NCI-H2227 treated with DMSO at 0.1 percent for 48 hours (cell line): ENCODE measurements around the gene BNC2.

Source experiments
- DNase-seq: peaks from one replicate; lab custom pipeline; 2025; lab: John Stamatoyannopoulos, UW

The BNC2 gene

DNA sequence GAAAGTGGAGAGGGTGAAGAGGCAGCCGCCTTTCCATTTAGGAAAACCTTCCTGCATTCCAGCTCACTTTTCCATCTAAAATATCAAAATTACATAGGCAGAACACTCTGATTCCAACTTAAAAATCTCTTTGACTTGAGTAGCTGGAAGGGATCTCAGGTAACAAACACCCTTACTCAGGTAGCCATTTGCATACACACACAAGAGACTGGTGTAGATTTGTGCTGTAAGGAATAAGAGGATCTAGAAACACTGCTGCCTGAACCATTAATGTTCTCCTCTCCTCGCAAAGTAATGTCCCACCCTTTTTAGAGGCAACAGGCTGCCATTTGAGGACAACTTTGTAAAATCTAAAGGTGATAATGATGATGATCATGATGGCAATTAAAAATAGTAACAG, 53.5 kb downstream of the BNC2 start:
- DNase-seq, result no peak

- no peak for DNase-seq
These were observed 54.5 kb downstream of the BNC2 start for GRCh38 chr9:16816011-16816410.

DNA sequence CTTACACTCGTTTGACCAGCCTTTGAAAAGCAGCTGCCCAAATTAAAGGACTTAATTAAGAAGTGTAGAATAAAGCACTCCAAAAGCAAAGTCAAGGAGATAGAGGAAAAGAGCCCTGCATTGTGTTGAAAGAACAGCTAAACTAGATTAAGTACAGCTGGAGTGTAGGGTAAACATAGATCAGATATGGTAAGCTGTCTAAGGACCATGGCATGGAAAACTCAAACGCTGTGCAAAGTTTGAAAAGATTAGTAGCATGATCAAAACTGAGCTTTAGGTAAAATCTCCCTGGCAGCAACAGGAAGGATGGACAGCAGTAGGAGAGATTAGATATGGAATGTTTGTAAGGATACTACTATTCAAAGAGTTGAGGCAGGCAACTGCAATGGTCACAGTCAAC, 55.4 kb downstream of the BNC2 start:
- no peak for DNase-seq

DNA sequence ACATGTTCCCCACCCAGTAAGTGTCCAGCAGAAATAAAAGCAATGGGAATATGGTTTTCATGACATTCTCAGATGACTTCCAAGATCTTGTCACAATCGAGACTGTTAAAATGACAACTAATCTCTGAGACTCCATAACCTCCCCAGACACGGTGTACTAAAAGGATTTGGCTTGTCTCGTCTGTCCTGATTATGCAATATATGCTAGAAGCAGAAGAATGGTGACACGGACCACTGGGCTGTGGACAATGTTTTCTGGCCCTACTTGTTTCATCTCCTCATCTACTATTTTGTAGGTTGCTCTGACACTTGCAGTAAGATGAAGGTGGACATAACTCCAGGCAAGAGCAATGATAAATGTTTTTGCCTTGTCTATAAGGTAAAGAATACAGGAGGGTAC, 56.6 kb downstream of the BNC2 start:
- DNase-seq, result no peak

GRCh38 chr9:16811987-16812685, 58.3 kb downstream of the BNC2 start:
- DNase-seq, result no peak

GRCh38 chr9:16809912-16810610, 60.4 kb downstream of the BNC2 start:
- no peak for DNase-seq

- DNase-seq, result no peak
These were observed 63.8 kb downstream of the BNC2 start for GRCh38 chr9:16806674-16807073.

GRCh38 chr9:16803648-16804047, 66.8 kb downstream of the BNC2 start:
- DNase-seq, result no peak

DNA sequence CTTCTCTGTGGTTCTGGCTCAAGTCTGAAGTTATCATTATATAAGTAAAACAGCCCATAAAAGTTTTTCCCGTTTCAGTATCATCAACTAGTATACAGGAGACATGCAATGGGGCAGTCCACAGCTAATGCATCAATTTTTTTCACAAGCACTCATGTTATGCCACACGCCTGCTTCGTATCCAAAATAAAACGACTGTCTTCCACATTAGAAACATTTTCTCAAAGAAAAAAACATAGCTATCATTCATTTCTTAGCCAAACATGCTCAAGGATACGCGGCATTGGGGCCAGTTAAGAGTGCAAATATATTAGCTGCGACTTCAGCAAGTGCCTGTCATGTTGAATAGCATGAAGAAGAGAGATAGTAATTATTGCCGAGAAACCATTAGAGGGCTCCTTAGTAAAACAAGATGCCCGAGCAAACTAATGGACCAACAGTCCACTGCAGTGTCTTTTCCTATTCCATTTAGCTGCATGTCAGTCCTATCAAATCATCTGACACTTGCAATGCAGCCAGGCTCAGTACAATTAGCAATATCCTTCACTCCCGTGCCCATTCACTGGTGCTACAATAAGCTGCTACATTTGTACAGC, 68.5 kb downstream of the BNC2 start:
- DNase-seq, result no peak

DNA sequence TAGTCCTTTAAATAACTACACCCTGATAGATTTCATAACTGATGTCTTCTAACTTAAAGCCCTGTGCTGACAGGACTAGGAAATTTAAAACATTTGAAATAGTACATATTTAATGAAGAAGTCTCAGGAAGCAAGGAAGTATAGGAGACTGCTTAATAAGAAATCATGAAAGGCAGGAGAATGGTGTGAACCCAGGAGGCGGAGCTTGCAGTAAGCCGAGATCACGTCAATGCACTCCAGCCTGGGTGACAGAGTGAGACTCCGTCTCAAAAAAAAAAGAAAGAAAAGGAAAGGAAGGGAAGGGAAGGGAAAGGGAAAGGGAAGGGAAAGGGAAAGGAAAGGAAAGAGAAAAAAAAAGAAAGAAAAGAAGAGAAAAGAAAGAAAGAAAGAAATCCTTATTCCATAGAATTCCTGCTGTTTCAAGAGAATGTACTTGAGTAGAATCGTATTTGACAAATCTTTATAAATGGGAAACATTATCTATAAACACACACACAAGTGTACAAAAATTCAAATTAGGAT, 74.1 kb downstream of the BNC2 start:
- DNase-seq, result no peak

GRCh38 chr9:16794871-16795639, 75.4 kb downstream of the BNC2 start:
- no peak for DNase-seq

DNA sequence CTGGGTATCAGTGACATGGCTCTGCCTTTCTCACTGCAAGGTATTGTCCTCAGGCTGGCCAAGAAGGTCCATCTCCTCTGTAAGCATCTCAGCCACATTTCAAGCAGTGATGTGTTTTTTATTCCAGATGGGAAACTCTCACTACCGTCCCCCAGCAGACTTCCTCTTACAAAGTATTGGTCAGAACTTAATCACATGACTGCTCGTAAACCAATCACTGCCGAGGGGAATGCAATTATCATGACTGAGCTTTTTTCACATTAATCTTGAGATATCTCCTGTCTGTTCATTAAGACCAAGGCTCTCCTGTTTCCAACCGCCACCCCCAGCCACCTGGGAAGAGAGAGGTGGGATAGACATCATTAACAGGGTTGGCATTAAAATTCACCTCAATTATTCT, 76.4 kb downstream of the BNC2 start:
- DNase-seq, result no peak

DNA sequence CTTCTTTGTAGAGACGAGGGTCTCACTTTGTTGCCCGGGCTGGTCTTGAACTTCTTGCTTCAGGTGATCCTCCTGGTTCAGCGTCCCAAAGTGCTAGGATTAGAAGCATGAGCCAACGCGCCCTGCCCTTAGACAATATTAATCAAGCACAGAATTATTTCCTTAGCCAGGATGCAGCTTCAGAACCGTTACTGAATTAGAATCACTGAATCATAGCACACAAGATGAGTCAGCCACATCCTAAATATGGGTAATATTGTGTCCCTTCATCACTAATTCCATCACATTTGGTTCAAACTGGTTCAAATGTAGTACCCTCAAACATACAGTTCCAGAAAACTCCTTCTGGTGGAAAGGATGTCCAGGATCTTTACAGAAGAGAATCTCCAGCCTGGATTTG, 82.7 kb downstream of the BNC2 start:
- no peak for DNase-seq

GRCh38 chr9:16784002-16784401, 86.5 kb downstream of the BNC2 start:
- DNase-seq, result no peak

DNA sequence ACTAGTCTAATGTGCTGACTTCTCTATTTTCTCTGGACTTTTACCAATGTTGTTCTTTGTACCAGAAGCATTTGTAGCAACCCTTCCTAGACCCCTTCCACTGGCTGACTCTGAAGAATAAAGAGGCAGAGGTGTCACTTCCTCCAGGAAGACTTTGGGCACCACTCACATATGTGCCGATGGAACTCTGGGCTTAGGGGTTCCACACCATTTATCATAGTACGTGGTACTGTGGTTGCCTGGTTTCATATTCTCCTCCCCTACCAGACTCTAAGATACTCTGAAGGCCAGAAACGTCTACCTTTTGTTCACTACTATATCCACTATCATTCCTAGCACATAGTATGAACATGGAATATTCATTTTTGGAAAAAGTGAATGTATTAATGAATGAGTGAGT, 88.0 kb downstream of the BNC2 start:
- no peak for DNase-seq

DNA sequence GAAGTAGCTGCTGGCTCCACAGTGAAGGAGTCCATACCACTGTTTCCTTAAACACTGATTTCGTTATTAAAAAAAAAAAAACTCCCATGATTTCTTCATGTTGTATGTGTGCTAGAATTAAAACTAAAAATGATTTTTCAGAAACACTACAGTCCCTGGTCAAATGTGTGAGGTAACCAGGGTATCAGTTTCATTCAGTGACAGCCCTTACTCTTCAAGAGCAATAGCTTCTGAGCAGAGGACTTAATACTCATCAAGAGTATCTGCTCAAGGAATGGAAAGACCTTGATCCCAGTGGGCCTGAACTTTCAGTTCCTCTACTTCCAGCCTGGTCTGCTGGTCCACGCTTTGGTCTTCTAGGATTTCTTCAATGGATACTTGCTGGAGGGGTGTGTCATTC, 95.1 kb downstream of the BNC2 start:
- DNase-seq, result no peak

DNA sequence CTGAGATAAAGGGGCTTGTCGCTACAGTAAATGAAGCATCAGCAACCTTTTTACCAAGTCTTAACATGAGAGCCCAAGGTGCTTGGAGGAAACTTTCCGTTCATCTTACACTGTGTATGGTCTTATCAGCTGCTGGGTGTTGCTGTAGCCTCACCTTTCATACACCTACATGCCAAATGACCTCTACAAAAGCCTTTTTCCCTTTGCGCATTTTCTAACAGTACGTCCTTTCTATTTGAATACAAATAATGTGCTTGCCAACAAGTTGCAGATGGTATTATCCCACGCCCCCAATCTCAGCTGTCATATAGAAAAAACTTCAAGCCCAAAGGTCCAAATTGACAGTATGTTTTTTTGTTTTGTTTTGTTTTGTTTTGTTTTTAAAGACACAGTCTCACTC, 96.9 kb downstream of the BNC2 start:
- no peak for DNase-seq

DNA sequence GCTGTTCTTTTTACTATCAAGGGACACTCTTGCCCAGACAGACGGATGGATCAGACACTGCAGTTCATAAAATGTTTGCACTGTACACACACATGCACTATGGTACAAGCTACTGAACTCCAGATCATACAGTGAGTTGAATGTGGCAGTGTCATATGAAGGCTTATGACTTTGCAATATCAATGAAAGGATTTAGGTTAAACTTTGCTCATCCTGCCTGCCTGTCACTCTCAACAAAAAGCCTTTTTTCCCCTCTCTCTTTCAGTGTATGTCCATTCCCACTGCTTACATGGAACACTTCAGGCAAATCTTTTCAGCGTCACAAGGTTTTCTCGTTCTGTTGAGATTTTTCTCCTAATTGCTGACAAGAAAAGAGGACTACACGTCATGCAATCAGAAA, 97.4 kb downstream of the BNC2 start:
- no peak for DNase-seq

- no peak for DNase-seq
These were observed 99.1 kb downstream of the BNC2 start for GRCh38 chr9:16771356-16771755.

GRCh38 chr9:16769291-16769690, 101.2 kb downstream of the BNC2 start:
- DNase-seq, result no peak

- no peak for DNase-seq
These were observed 101.7 kb downstream of the BNC2 start for GRCh38 chr9:16768816-16769215.

DNA sequence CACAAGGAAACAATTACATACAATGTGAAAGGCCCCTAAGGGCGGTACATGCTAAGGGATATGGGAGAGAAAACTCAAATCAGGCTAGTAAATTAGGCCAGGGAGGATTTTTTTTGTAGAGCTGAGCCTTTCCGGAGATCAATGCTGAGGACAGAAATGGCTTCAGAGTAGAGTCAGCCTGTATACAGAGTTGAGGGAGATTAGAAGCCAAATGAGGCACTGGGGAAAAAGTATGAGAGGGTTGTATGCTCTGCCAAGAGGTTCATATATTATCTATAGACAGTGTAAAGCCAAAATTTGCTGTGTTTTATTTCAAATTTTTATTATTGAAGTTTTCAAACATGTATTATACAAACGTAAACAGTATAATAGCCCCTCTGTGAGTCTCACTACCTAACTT, 103.1 kb downstream of the BNC2 start:
- DNase-seq, result no peak

GRCh38 chr9:16763946-16764345, 106.5 kb downstream of the BNC2 start:
- DNase-seq, result no peak
